HAP-1 (cell line): ENCODE results near the gene RAB9A.
A peak's percentile ranks its signal among the peaks of the same experiment; 100 is the strongest.

Source experiments
- DNase-seq, 2 experiments: peaks; one replicate each; pipeline ENCODE4 v3.0.0-alpha.2; 2016 to 2020; ENCODE audit warnings: low spot score in 2 of 2
- H3K27me3 ChIP-seq: fragments of 250-450 bp; sonication (Bioruptor Pico); 2 replicates; pipeline ENCODE4 v1.5.1; 2020; ENCODE audit warnings: low read depth, mild to moderate bottlenecking, moderate library complexity
- H3K36me3 ChIP-seq: fragments of 250-450 bp; sonication (Bioruptor Pico); replicated peaks from 2 replicates; pipeline ENCODE4 v1.5.1; 2020; ENCODE audit warnings: mild to moderate bottlenecking
- H3K4me1 ChIP-seq: fragments of 250-450 bp; sonication (Bioruptor Pico); 2 replicates; pipeline ENCODE4 v1.5.1; 2020; ENCODE audit warnings: mild to moderate bottlenecking
- H3K4me3 ChIP-seq: fragments of 250-450 bp; sonication (Bioruptor Pico); 2 replicates; pipeline ENCODE4 v1.5.1; 2020; ENCODE audit warnings: mild to moderate bottlenecking, moderate library complexity
- H3K9me3 ChIP-seq: fragments of 250-450 bp; sonication (Bioruptor Pico); 2 replicates; pipeline ENCODE4 v1.5.1; 2020; ENCODE audit warnings: mild to moderate bottlenecking, moderate library complexity
- in situ Hi-C: fragments of 300-500 bp; cut with MboI; formaldehyde crosslinking; loops from 3 replicates; pipeline ENCODE4 v1.14.3; 2020; ENCODE audit warnings: low sequenced_read_pairs, inconsistent platforms, mixed read lengths

Gene RAB9A

GRCh38 chrX:13681595-13681994 lies 7.3 kb upstream of the RAB9A start:
- Histone ChIP-seq H3K4me1 (no peaks in the 10 kb centered on the region), H3K4me3 (no peak overlapping the region), H3K36me3 (no peaks in the 10 kb centered on the region), H3K9me3 (no peaks in the 10 kb centered on the region), H3K27me3 (no peaks in the 10 kb centered on the region)
- in situ Hi-C loops: no loop called here
- DNase-seq: no peak

GRCh38 chrX:13684361-13684760 lies 4.6 kb upstream of the RAB9A start:
- peaks cover 3% of the 10 kb centered on the region for H3K4me1 ChIP-seq
- no peak overlapping the region for H3K4me3 ChIP-seq
- no peaks in the 10 kb centered on the region for H3K27me3 ChIP-seq
- no peak for DNase-seq
- in situ Hi-C loops: no loop called here
- H3K9me3 ChIP-seq: no peaks in the 10 kb centered on the region
- no peaks in the 10 kb centered on the region for H3K36me3 ChIP-seq

GRCh38 chrX:13685126-13685763 lies 3.7 kb upstream of the RAB9A start:
- no peaks in the 10 kb centered on the region for H3K27me3 ChIP-seq
- in situ Hi-C loops: no loop called here
- DNase-seq: no peak
- H3K36me3 ChIP-seq: no peaks in the 10 kb centered on the region
- no peak overlapping the region for H3K4me3 ChIP-seq
- no peaks in the 10 kb centered on the region for H3K9me3 ChIP-seq
- peaks cover 3% of the 10 kb centered on the region for H3K4me1 ChIP-seq

- no peaks in the 10 kb centered on the region for H3K27me3 ChIP-seq
- H3K4me3 ChIP-seq: no peak overlapping the region
- no peaks in the 10 kb centered on the region for H3K9me3 ChIP-seq
- H3K36me3 ChIP-seq: no peaks in the 10 kb centered on the region
- DNase-seq: no peak
- in situ Hi-C loops: no loop called here
- peaks cover 8% of the 10 kb centered on the region for H3K4me1 ChIP-seq
Observed at GRCh38 chrX:13687203-13687602, 1.7 kb upstream of the RAB9A start.

GRCh38 chrX:13688384-13688957 lies 457 bp upstream of the RAB9A start:
- Histone ChIP-seq H3K4me3 (peak overlapping the region; percentile 82), H3K4me1 (peaks cover 15% of the 10 kb centered on the region), H3K36me3 (no peaks in the 10 kb centered on the region), H3K27me3 (no peaks in the 10 kb centered on the region), H3K9me3 (no peaks in the 10 kb centered on the region)
- DNase-seq: no peak
- in situ Hi-C loops: no loop called here

- Histone ChIP-seq H3K27me3 (no peaks in the 10 kb centered on the region), H3K36me3 (no peaks in the 10 kb centered on the region), H3K4me1 (peaks cover 19% of the 10 kb centered on the region), H3K9me3 (no peaks in the 10 kb centered on the region), H3K4me3 (peak overlapping the region; percentile 82)
- in situ Hi-C loops: no loop called here
- peak in 1 of 2 experiments; percentile 72 for DNase-seq
Observed at GRCh38 chrX:13689741-13690211, 848 bp downstream of the RAB9A start.

- Histone ChIP-seq H3K4me3 (peak overlapping the region; percentile 82), H3K27me3 (no peaks in the 10 kb centered on the region)
Observed at GRCh38 chrX:13690836-13691235, 1.9 kb downstream of the RAB9A start.

GRCh38 chrX:13691841-13692371 lies 3.0 kb downstream of the RAB9A start:
- in situ Hi-C loops: no loop called here
- H3K9me3 ChIP-seq: no peaks in the 10 kb centered on the region
- DNase-seq: no peak
- H3K36me3 ChIP-seq: peaks cover 3% of the 10 kb centered on the region; the same call in 1 of the 2 replicates
- H3K27me3 ChIP-seq: no peaks in the 10 kb centered on the region
- H3K4me1 ChIP-seq: peaks cover 19% of the 10 kb centered on the region
- H3K4me3 ChIP-seq: no peak overlapping the region

More at GRCh38 chrX:13690836-13691235, 1.9 kb downstream of the RAB9A start:
- in situ Hi-C loops: no loop called here
- Histone ChIP-seq H3K4me1 (peaks cover 19% of the 10 kb centered on the region), H3K36me3 (peaks cover 3% of the 10 kb centered on the region; the same call in 1 of the 2 replicates), H3K9me3 (no peaks in the 10 kb centered on the region)
- no peak for DNase-seq

GRCh38 chrX:13692771-13693231 lies 3.9 kb downstream of the RAB9A start:
- peaks cover 19% of the 10 kb centered on the region for H3K4me1 ChIP-seq
- no peaks in the 10 kb centered on the region for H3K27me3 ChIP-seq
- no peak overlapping the region for H3K4me3 ChIP-seq
- DNase-seq: no peak
- in situ Hi-C loops: no loop called here
- H3K36me3 ChIP-seq: peaks cover 8% of the 10 kb centered on the region; the same call in 1 of the 2 replicates
- H3K9me3 ChIP-seq: no peaks in the 10 kb centered on the region

GRCh38 chrX:13693341-13693961 lies 4.5 kb downstream of the RAB9A start:
- H3K36me3 ChIP-seq: peaks cover 10% of the 10 kb centered on the region; the same call in 1 of the 2 replicates
- no peaks in the 10 kb centered on the region for H3K9me3 ChIP-seq
- H3K27me3 ChIP-seq: no peaks in the 10 kb centered on the region
- DNase-seq: no peak
- no peak overlapping the region for H3K4me3 ChIP-seq
- in situ Hi-C loops: no loop called here
- H3K4me1 ChIP-seq: peaks cover 19% of the 10 kb centered on the region

GRCh38 chrX:13694359-13694758 lies 5.4 kb downstream of the RAB9A start:
- no peaks in the 10 kb centered on the region for H3K9me3 ChIP-seq
- DNase-seq: no peak
- no peaks in the 10 kb centered on the region for H3K27me3 ChIP-seq
- H3K36me3 ChIP-seq: peaks cover 12% of the 10 kb centered on the region; the same call in 1 of the 2 replicates
- H3K4me3 ChIP-seq: no peak overlapping the region
- in situ Hi-C loops: no loop called here
- H3K4me1 ChIP-seq: peaks cover 16% of the 10 kb centered on the region

GRCh38 chrX:13694983-13695382 lies 6.1 kb downstream of the RAB9A start:
- no peak overlapping the region for H3K4me3 ChIP-seq
- DNase-seq: no peak
- no peaks in the 10 kb centered on the region for H3K9me3 ChIP-seq
- peaks cover 12% of the 10 kb centered on the region; the same call in 1 of the 2 replicates for H3K36me3 ChIP-seq
- no peaks in the 10 kb centered on the region for H3K27me3 ChIP-seq
- in situ Hi-C loops: no loop called here
- peaks cover 16% of the 10 kb centered on the region for H3K4me1 ChIP-seq

GRCh38 chrX:13695601-13696115 lies 6.7 kb downstream of the RAB9A start:
- H3K4me1 ChIP-seq: peaks cover 16% of the 10 kb centered on the region
- H3K36me3 ChIP-seq: peaks cover 12% of the 10 kb centered on the region; the same call in 1 of the 2 replicates
- H3K4me3 ChIP-seq: no peak overlapping the region
- H3K27me3 ChIP-seq: no peaks in the 10 kb centered on the region
- in situ Hi-C loops: no loop called here
- H3K9me3 ChIP-seq: no peaks in the 10 kb centered on the region
- DNase-seq: no peak
